Urothelium cell line (cell line): ENCODE results near the gene TAC3.

ENCODE experiments used
- DNase-seq: peaks from one replicate; pipeline ENCODE4 v3.0.0; 2011; ENCODE audit warnings: low spot score, mixed read lengths
- FAIRE-seq: peaks from 2 replicates; lab custom pipeline; 2011; peaks lifted over from hg19 to GRCh38; lab: Jason Lieb, UNC

The TAC3 gene

DNA sequence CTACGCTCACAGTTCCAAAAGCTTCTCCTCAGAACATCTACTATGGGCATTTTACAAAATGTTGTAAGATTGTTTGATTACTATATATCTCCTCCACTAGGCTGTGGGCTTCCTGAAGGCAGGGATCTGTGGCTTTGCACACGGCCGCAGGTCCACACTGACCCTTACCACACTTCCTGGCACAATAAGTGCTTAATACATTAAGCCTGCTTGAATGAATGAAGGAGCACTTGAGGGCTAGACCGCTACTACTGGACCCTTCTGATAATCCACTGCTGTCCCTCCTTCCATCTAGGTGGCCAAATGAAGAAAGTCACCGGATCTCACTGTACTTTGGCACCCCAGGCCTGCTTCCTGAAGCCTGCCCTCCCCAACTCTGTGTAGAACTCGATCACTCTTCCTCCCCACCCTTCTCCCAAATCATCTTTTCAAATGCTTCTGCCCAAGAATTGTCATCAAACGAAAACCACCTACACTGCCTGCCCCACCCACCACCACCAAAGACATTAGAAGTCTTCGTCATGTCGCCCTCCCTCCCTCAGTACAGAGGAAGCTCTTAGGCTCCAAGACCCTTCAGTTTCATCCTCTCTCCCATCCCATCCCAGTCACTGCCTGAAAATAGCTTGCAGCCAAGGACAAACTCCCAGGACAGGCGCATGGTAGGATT is 9.4 kb downstream of the TAC3 start:
- DNase-seq (no peak), FAIRE-seq (no peak)

DNA sequence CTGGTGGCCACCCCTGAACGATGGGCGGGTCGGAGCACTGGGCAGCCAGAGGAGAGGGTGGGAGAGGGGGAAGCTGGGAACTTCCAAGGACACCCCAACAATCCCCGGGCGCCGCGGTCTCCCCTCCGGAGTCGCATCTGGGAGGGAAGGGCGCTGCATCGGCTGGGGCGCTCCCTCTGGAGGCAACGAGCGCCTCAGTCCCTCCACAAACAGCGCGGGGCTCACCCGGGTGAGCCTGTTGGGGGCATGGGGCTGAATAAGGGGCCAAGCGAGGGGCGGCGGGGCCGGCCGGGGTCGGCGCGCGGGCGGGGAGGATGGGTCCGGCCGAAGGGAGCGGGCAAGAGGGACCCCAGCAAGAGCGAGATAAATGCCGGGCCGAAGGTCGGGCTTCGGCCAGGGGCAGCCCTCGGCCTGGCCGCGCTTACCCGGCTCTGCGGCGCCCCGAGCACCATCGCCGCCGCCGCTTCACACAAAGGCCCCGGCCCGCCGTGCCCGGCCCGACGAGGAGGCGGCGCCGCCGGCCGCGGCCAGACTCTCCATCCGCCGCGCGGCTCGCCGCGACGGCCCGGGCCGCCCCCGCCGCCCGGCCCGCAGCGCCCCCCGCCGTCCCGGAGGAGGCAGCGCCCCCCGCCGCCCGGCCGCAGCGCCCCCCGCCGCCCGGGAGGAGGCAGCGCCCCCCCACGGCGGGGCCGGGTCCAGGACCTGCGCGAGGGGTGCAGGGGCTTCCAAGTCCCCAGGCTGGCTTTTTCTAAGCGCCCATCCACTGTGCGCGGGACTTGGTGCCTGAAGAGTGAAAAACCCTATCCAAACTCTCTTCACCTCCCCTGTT is 10.1 kb downstream of the TAC3 start, which contains the start of gene ZBTB39:
ZBTB39 (minus strand) TSS at position 567 of the 829 bp plus-strand sequence. CDS start 1,629 bp downstream, outside the sequence.
- FAIRE-seq = no peak
- DNase-seq = peak; percentile 96

DNA sequence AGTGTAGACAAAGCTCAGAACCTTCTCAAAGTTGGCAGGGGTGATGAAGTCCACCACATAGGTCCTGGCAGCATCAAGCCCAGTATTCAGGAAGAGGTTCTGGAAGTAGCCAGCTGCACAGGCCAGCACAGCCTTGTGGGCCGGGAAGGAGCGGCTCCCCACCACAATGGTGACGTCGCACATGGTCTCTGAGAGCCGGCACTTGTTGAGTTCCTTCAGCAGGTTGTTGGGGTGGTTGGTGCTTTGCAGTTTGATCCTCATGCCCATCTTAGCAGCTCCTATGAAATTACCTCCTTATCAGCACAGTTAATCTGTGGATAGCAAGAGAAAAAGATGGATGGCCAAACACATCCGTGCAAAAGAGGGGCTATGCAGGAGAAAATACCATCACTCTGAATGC is 11.7 kb downstream of the TAC3 start:
- FAIRE-seq (no peak), DNase-seq (no peak)

DNA sequence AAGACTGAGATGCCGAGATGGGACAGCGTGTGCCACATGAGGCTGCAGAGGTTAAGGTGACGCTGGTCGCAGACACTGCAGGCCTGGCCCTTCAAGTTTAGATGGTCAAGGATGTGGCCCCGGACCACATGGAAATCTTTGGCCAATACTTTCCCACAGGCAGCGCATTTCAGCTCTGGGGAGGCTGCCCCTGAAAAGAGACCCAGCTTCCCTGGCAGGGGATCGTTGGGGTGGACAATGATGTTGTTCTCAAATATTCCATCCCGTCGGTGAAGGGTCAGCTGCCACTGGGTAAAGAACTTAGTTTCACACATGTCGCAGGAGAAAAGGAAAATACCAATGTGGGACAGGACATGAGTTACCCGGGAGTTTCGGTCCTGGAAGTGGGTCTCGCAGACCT is 12.9 kb downstream of the TAC3 start:
- no peak for FAIRE-seq
- DNase-seq = no peak

DNA sequence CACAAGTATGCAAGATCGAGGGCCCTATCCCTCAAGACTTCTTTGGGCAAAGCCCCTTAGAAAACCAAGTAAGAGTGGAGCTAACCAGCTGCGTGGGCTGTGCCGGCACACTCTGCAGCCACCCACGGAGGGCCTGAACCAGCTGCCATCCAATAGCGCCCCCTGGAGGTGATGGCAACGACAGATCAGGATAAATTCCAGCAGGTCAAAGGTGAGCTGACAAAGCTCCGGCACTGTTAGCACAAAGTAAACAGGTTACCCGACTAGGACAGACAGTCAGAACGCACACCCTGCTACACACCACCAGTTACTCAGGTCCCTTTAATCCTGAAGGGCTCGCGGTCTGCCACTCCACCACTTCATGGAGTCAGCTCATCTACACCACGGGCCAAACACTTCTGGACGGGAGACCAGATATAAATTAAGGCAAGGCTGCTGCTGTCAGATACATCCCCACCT is 14.9 kb downstream of the TAC3 start:
- no peak for FAIRE-seq
- peak; percentile 76 for DNase-seq

DNA sequence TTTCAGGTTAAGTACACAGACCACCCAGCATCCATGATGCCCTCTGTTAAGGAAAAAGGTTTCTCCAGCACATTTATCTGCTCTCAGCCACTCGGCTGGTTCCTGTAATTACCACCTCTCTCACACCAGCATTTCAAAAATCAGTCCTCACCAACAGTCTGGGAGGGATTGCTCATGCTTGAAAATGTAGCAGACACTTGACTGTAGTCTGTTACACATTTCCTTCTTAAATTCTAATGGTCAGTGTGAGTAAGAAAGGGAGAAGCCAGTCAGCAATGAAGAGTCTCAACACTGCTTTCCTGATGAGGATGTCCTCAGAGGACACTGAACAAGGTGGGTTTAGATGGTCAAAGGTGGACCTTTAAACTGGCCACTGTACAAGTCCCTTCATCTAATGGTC is 15.9 kb downstream of the TAC3 start:
- no peak for DNase-seq
- no peak for FAIRE-seq

DNA sequence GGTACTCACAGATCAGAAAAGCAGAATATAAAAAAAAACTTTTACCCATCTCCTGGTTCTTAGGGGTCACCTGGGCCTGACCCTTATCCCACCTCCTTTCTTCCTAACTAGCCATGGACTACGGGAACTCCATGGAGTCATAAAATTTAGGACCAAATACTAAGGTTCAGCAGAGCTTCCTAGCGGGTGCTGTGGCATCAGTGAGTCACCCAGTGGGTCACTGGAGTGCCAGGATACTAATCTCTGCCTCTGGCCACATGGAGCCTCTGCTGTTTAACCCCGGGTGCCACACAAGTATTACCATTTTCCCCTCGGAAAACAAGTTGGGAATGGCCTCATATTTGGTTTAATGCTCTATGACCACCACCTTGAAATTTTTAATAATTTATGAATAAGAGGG is 16.9 kb downstream of the TAC3 start:
- no peak for DNase-seq
- no peak for FAIRE-seq

DNA sequence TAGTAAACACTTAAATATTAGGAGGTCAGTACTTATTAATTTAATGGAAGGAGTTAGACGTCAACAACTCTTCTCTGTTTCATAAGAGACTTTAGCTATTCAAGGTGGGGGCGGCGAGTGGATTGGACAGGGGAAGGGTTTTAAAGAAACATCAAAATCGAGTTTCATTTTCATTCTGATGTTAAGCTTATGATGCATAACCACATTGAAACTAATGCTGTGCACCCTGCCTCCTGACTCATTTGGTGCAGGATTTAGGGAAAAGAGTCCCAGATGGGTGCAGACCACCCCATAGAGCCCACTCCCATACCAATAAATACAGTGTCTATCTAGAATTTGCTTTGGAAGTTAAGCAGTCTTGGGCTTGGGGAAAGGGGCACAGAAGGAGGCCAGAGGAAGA is 17.3 kb downstream of the TAC3 start:
- DNase-seq (no peak), FAIRE-seq (no peak)

DNA sequence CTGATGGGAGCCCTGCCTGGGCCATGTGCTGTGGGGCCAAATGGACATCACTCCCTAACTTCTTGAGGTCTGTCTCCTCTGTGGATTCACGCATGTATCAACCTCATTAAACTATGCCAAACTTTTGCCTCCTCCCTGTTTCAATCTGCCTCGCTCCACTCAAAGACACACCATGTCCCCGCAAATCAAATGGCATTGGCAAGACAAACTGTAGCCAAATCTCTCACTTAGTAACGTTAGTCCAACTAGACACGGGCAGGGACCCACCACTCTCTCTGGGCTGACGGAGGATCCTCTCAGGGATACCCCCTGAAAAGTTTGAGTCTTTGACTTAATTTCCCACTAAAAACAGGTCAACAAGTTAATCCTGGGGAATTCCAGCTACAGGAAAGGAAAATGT is 18.0 kb downstream of the TAC3 start:
- FAIRE-seq = no peak
- no peak for DNase-seq

DNA sequence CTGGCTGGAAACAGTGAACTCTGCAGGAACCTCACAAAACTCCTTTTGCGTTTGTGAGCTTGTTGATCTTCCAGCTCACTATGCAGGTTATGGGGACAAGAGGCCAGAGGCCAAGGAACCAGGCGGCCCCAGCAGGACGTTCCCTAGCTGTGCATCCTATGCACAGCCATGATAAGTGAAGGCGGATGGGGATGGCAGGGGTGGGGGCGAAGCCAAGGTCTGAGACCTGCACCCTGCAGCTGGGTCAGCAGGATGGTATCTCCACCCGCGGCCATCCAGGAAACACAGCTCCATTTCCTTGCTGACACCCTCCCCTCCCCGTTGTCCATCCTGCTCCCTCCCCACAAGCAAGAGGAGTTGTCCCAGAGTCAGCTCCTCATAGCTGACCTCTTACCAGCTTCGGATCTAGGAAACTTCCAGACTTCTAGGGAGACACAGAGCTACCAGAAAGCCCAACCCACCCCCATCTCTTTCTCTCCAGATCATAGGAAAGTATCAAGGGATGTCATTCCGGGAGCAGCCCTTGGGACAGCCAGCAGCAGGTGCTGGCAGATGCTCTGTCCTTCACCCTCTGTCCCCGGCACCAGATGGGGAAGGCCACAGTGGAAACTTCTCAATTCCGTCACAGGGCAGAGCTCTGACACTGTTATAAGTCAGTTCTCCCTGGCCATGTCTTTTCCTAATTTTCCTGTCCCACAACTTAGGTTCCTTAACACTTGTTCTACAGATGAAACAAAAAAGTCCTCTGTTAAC is 19.4 kb downstream of the TAC3 start:
- no peak for FAIRE-seq

DNA sequence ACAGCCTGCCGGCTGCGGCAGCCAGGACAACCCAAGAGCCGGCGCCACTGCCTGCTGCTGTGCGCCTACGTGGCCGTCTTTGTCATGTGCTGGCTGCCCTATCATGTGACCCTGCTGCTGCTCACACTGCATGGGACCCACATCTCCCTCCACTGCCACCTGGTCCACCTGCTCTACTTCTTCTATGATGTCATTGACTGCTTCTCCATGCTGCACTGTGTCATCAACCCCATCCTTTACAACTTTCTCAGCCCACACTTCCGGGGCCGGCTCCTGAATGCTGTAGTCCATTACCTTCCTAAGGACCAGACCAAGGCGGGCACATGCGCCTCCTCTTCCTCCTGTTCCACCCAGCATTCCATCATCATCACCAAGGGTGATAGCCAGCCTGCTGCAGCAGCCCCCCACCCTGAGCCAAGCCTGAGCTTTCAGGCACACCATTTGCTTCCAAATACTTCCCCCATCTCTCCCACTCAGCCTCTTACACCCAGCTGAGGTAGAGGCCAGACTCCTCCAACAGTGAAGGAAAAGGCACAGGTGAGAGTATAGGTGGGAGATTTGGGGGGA is 20.3 kb downstream of the TAC3 start:
- DNase-seq (no peak), FAIRE-seq (no peak)

More for the DNA sequence above, 19.4 kb downstream of the TAC3 start:
- no peak for DNase-seq

DNA sequence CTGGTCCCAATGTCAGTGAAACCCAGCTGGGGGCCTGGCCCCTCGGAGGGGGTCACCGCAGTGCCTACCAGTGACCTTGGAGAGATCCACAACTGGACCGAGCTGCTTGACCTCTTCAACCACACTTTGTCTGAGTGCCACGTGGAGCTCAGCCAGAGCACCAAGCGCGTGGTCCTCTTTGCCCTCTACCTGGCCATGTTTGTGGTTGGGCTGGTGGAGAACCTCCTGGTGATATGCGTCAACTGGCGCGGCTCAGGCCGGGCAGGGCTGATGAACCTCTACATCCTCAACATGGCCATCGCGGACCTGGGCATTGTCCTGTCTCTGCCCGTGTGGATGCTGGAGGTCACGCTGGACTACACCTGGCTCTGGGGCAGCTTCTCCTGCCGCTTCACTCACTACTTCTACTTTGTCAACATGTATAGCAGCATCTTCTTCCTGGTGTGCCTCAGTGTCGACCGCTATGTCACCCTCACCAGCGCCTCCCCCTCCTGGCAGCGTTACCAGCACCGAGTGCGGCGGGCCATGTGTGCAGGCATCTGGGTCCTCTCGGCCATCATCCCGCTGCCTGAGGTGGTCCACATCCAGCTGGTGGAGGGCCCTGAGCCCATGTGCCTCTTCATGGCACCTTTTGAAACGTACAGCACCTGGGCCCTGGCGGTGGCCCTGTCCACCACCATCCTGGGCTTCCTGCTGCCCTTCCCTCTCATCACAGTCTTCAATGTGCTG is 21.0 kb downstream of the TAC3 start:
- DNase-seq (no peak), FAIRE-seq (no peak)

DNA sequence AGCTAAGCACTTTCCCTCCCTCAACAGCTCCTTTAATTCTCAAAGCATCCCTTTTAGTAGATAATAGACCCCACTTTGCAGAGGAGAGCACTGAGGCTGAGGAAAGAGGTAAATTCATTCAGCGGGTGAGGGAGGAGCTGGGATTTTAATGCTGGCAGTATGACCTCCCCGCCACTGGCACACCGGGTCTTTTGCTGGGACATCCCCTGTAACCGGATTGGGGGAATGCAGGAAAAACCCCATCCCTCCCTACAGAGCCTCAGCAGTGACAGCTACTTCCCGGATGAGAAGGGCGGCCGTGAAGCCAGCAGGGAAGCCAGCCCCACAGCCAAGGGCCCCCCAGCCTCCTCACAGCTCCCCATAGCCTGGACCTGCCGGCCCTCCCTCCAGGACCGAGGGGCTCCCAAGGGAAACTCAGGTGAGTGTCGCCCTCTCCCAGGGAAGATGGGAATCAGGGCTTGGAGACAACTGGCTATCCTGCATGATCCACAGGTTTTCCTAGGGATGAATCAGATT is 22.0 kb downstream of the TAC3 start:
- DNase-seq = no peak
- no peak for FAIRE-seq

DNA sequence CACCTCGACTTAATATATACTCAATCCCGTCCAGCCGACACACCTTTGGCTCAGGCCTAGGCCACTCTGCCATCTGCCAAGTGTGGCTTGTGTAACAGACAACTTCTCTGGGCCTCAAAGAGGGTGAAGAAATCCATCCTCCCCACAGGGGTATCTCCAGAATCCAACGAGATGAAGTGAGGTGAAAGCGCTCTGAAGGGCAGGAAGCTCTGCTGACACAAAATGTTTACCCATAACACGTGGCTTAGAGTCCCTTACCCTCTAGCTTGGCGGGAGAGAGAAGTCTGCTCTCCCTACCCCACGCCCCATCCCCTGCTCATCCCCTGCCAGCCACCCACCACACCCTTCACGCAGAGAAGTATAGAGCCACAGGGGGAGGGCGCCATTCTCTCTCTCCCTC is 23.0 kb downstream of the TAC3 start:
- FAIRE-seq (no peak), DNase-seq (no peak)

DNA sequence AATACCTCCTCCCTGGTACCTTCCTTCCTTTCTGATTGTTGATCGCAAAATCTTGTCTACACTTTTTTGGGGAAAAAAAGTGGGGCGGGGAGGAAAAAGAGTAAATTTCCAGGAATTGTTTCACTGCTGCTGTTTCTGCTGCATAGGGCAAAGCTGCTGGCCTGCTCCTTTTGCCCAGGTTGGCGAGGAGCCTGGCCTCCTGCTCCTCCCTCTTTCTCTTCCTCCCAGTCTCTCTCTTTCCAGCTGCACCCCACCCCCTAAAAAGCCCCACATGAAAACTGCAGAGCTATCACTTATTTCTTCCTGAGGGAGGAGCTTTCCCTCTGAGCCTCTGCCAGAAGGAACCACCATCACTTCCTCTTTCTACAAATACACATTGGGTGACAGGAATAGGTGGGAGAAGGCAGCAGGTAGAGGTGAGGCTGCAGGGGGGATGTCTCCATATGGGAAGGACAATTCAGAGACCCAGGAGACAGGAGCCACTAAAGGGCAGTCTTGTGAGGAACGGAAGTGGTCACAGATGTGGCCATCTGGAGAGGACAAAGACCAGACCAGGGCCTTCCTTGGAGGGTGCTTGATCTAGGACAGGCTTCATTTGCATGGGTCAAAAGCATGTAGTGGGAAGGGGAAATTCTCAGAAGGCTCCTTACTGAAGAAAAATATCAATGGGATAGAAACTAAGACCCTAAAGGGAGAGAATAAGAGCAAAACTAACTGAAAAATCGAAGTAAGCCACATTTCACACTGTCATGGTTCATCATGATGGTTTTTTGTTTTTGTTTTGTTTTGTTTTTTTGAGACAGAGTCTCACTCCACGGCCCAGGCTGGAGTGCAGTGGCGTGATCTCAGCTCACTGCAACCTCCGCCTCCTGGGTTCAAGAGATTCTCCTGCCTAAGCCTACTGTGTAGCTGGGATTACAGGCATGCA is 24.7 kb downstream of the TAC3 start:
- DNase-seq (no peak), FAIRE-seq (no peak)

DNA sequence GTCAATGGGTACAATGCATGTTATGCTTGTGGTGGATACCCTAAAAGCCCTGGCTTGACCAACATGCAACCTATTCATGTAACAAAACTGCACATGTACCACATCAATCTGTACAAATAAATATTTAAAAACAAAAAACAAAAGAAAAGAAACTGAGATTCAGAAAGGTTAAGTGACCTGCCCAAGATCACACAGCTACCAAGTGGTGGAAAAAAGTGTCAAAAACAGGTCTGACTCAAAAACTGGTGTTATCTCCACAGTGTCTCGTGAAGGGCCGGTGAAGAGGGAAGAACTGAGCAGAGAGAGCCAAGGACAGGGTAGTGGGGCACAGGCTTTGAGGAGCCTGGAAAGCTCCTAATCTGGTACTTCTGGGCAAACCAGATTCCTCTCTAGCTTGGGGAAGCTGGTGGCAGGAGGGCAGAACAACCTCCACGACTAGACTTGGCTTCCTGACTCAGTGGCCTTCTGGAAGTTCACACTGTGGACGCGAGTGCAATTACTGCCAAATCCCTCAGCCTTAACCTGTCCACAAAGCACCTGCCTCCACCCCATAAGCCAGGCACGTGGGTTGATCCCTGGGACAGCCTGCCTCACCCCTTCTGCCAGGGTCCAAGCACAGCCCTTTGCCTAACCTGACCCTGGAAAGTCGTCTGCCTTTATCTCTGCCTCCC is 25.5 kb downstream of the TAC3 start:
- FAIRE-seq (no peak), DNase-seq (no peak)

DNA sequence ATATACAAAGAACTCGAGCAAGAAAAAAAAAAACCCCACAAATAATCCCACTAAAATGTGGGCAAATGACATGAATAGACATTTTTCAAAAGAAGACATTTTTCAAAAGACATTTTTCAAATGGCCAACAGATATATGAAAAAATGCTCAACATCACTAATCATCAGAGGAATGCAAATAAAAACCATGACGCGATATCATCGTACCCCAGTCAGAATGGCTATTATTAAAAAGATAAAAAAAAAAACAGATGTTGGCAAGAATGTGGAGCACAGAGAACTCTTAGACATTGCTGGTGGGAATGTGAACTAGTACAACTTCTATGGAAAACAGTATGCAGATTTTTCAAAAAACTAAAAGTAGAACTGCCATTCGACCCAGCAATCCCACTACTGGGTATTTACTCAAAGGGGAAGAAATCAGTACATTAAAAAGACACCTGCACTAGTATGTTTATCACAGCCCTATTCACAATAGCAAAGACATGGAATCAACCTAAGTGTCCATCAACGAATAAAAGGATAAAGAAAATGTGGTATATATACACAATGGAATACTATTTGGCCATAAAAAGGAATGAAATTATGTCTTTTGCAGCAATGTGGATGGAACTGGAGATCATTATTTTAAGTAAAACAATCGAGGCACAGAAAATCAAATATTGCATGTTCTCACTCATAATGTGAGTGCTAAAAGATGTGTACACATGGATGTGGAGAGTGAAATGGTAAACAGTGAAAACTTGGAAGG is 26.3 kb downstream of the TAC3 start:
- FAIRE-seq (no peak), DNase-seq (no peak)

DNA sequence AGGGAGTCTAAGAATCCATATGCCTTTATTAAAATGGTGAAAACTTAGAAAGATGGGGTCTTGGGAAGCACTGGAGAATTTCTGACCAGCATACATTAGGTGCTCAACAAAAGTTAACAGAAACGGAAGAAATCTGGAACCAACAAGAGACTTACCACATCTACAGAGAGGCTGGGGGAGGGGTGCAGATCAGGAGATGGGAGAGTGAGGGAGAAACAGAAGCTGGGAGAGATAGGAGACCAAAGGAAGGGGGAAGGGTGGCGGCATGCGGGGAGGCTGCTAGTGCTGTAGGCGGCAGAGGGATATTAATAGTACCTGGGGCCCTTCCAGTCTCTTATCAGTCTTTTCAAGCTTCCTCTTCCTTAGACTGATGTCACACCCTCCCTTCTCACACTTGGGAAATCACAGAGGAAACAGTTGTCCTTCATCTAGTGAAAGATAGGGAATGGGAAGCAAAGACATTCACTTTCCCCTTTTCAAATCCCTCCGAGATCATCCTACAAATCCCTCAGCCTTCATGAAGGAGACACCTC is 28.1 kb downstream of the TAC3 start:
- FAIRE-seq (no peak), DNase-seq (no peak)
